Measurements from ENCODE around the gene KLF12. TPM values are rescaled to one million over a fixed set of nuclear protein-coding genes. Genes with fewer than 3 reads are reported as not detected.

Gene KLF12
- polyA plus RNA-seq, 3 donors: 0.04 to 1.3 (median 0.38) TPM

GRCh38 chr13:74151859-74152258, 17.7 kb upstream of the KLF12 start:
- Histone ChIP-seq H3K9me3 (replicated peaks in 1 of 2; ENCODE audit: control insufficient read depth in 1 of 2, insufficient read depth in 1 of 2, low read length in 2 of 2) (no peaks in the 10 kb centered on the region), H4K20me1 (ENCODE audit: insufficient read depth, low read length) (no peaks in the 10 kb centered on the region), H3K27ac (ENCODE audit: low read depth in 1 of 2, low read length in 2 of 2) (no peak overlapping the region), H3K36me3 (replicated peaks in 1 of 2; ENCODE audit: control insufficient read depth in 1 of 2, insufficient read depth in 2 of 2, low read length in 2 of 2) (no peaks in the 10 kb centered on the region), H2AFZ (ENCODE audit: insufficient read depth, low read depth, low read length, poor library complexity, severe bottlenecking) (no peak overlapping the region), H3K4me2 (replicated peaks; ENCODE audit: extremely low read depth, low read length, poor library complexity, severe bottlenecking) (no peak overlapping the region), H3K9ac (ENCODE audit: insufficient read depth, low read length, poor library complexity, severe bottlenecking) (no peak overlapping the region), H3K4me1 (ENCODE audit: control insufficient read depth in 1 of 2, insufficient read depth in 2 of 2, low read length in 2 of 2) (no peaks in the 10 kb centered on the region), H3K27me3 (ENCODE audit: control insufficient read depth in 2 of 2, insufficient read depth in 2 of 2, low read length in 2 of 2) (no peaks in the 10 kb centered on the region), H3K4me3 (replicated peaks in 1 of 3; ENCODE audit: low read depth in 2 of 3, low read length in 3 of 3) (no peak overlapping the region), H3K79me2 (ENCODE audit: insufficient read depth, low read length) (no peaks in the 10 kb centered on the region)
- Mint-ChIP-seq H3K36me3 (no peaks in the 10 kb centered on the region), H3K4me1 (no peaks in the 10 kb centered on the region), H3K27ac (no peak overlapping the region), H3K9me3 (peaks cover 0 to 6% (median 1%) of the 10 kb centered on the region in 7 donors), H3K27me3 (ENCODE audit: low read depth in 3 of 3) (peaks cover 2 to 3% (median 3%) of the 10 kb centered on the region in 3 donors), H3K4me3 (no peak overlapping the region)
- intact Hi-C loops (cut with micrococcal nuclease): no loop called here
- TF ChIP-seq CTCF (IDR thresholded peaks at IDR 0.05): no peak
- no peak for DNase-seq
- 0% methylated on average over 1 of the region's 3 CpGs for WGBS (ENCODE audit: insufficient coverage)

DNA sequence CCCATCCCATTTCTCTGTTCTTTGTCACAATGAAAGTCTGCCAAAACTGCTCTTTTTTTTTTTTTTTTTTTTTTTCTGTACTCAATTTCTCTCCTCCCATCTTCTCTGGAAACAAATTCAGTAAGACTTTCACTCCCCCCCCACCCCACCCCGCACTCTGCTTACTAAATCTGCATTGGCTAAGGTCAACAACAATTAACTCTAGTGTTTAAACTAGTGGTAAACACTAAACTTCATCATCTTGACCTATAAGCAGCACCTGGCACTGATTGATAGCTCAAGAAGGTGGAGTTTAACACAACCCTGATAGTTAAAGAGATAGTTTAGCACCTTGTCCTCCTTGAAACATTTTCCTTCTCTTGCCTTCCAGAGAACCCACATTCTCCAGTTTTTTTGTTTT, 14.1 kb upstream of the KLF12 start:
- intact Hi-C loops (cut with micrococcal nuclease): no loop called here
- DNase-seq: no peak

More for the DNA sequence above, 14.1 kb upstream of the KLF12 start:
- no peak overlapping the region for H3K4me3 ChIP-seq (replicated peaks in 1 of 3; ENCODE audit: low read depth in 2 of 3, low read length in 3 of 3)
- H3K27me3 Mint-ChIP-seq (ENCODE audit: low read depth in 3 of 3): peaks cover 2 to 3% (median 2%) of the 10 kb centered on the region in 3 donors
- no peak overlapping the region for H3K27ac ChIP-seq (ENCODE audit: low read depth in 1 of 2, low read length in 2 of 2)
- H3K9me3 ChIP-seq (replicated peaks in 1 of 2; ENCODE audit: control insufficient read depth in 1 of 2, insufficient read depth in 1 of 2, low read length in 2 of 2): no peaks in the 10 kb centered on the region
- H3K9me3 Mint-ChIP-seq: peaks cover 0 to 2% (median 0%) of the 10 kb centered on the region in 7 donors
- H3K9ac ChIP-seq (ENCODE audit: insufficient read depth, low read length, poor library complexity, severe bottlenecking): no peak overlapping the region
- no peak overlapping the region for H3K4me2 ChIP-seq (replicated peaks; ENCODE audit: extremely low read depth, low read length, poor library complexity, severe bottlenecking)
- H4K20me1 ChIP-seq (ENCODE audit: insufficient read depth, low read length): no peaks in the 10 kb centered on the region
- H3K36me3 ChIP-seq (replicated peaks in 1 of 2; ENCODE audit: control insufficient read depth in 1 of 2, insufficient read depth in 2 of 2, low read length in 2 of 2): no peaks in the 10 kb centered on the region
- H3K4me1 ChIP-seq (ENCODE audit: control insufficient read depth in 1 of 2, insufficient read depth in 2 of 2, low read length in 2 of 2): no peaks in the 10 kb centered on the region
- H3K79me2 ChIP-seq (ENCODE audit: insufficient read depth, low read length): no peaks in the 10 kb centered on the region
- H3K27ac Mint-ChIP-seq: no peak overlapping the region
- H2AFZ ChIP-seq (ENCODE audit: insufficient read depth, low read depth, low read length, poor library complexity, severe bottlenecking): no peak overlapping the region
- H3K4me1 Mint-ChIP-seq: no peaks in the 10 kb centered on the region
- no peak for TF ChIP-seq CTCF (IDR thresholded peaks at IDR 0.05)
- no peak overlapping the region for H3K4me3 Mint-ChIP-seq
- WGBS (ENCODE audit: insufficient coverage): no CpG with 5 or more reads among the region's 1 CpG
- H3K36me3 Mint-ChIP-seq: no peaks in the 10 kb centered on the region
- no peaks in the 10 kb centered on the region for H3K27me3 ChIP-seq (ENCODE audit: control insufficient read depth in 2 of 2, insufficient read depth in 2 of 2, low read length in 2 of 2)

Measured in CD14-positive monocyte (primary cell).